GM12872 (cell line): ENCODE results near the gene MTSS2.
A peak's percentile ranks its signal among the peaks of the same experiment; 100 is the strongest.

ENCODE experiments used
- CTCF ChIP-seq: IDR thresholded peaks from 3 replicates; pipeline ENCODE4 v1.5.1; 2011; ENCODE audit warnings: low read depth, mild to moderate bottlenecking, low read length, moderate library complexity; ENCODE audit not compliant: insufficient read depth

The MTSS2 gene

GRCh38 chr16:70646260-70647241 is 39.3 kb downstream of the MTSS2 start, which contains the start of gene IL34:
TSS of gene IL34 (plus strand) at chr16:70646559. CDS start at chr16:70646948, 389 bp downstream.
- no peak for TF ChIP-seq CTCF

GRCh38 chr16:70644763-70645597 is 40.9 kb downstream of the MTSS2 start:
- 0 out of 3 replicates have a peak, but pooled peaks have one; percentile 10 for TF ChIP-seq CTCF

GRCh38 chr16:70642633-70643032 is 43.2 kb downstream of the MTSS2 start:
- TF ChIP-seq CTCF, result no peak

GRCh38 chr16:70638814-70639792 is 46.8 kb downstream of the MTSS2 start:
- no peak for TF ChIP-seq CTCF
